ENCODE measurements around the gene EYS.

EYS gene

DNA sequence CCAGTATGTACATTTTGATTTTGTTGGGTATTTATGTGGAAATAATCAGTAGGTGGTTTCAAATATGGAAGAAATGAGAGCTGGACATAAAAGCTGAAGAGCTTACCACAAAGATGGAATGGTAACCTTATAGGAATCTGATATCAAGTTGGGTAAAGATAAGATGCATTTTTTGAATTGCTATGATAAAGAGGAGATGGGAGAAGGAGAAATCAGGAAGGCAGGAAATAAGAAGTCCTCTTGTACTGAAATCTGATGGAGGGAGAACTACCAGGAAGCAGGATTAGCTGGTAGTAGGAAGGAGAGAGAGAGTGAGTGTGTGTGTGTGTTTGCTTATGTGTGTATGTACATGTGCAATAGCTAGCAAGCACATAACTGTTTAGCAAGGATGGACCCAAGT is 1603.0 kb downstream of the EYS start:
- TF ChIP-seq, protein P1, sequence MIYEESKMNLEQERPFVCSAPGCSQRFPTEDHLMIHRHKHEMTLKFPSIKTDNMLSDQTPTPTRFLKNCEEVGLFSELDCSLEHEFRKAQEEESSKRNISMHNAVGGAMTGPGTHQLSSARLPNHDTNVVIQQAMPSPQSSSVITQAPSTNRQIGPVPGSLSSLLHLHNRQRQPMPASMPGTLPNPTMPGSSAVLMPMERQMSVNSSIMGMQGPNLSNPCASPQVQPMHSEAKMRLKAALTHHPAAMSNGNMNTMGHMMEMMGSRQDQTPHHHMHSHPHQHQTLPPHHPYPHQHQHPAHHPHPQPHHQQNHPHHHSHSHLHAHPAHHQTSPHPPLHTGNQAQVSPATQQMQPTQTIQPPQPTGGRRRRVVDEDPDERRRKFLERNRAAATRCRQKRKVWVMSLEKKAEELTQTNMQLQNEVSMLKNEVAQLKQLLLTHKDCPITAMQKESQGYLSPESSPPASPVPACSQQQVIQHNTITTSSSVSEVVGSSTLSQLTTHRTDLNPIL (CRISPR knock-in tag; IDR thresholded peaks at IDR 0.05; ENCODE audit: low read depth), result no peak
- TF ChIP-seq ZFP3 (CRISPR knock-in tag; IDR thresholded peaks at IDR 0.05), result no peak
- TF ChIP-seq ESRRG (CRISPR knock-in tag; IDR thresholded peaks at IDR 0.05), result no peak
- TF ChIP-seq PPARA (CRISPR knock-in tag; IDR thresholded peaks at IDR 0.05; ENCODE audit: borderline replicate concordance), result no peak
- TF ChIP-seq, protein P2, sequence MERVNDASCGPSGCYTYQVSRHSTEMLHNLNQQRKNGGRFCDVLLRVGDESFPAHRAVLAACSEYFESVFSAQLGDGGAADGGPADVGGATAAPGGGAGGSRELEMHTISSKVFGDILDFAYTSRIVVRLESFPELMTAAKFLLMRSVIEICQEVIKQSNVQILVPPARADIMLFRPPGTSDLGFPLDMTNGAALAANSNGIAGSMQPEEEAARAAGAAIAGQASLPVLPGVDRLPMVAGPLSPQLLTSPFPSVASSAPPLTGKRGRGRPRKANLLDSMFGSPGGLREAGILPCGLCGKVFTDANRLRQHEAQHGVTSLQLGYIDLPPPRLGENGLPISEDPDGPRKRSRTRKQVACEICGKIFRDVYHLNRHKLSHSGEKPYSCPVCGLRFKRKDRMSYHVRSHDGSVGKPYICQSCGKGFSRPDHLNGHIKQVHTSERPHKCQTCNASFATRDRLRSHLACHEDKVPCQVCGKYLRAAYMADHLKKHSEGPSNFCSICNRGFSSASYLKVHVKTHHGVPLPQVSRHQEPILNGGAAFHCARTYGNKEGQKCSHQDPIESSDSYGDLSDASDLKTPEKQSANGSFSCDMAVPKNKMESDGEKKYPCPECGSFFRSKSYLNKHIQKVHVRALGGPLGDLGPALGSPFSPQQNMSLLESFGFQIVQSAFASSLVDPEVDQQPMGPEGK (CRISPR knock-in tag; IDR thresholded peaks at IDR 0.05; ENCODE audit: borderline replicate concordance), result no peak
- no peak for TF ChIP-seq SNAI2 (CRISPR knock-in tag; IDR thresholded peaks at IDR 0.05)
- TF ChIP-seq, protein P3, sequence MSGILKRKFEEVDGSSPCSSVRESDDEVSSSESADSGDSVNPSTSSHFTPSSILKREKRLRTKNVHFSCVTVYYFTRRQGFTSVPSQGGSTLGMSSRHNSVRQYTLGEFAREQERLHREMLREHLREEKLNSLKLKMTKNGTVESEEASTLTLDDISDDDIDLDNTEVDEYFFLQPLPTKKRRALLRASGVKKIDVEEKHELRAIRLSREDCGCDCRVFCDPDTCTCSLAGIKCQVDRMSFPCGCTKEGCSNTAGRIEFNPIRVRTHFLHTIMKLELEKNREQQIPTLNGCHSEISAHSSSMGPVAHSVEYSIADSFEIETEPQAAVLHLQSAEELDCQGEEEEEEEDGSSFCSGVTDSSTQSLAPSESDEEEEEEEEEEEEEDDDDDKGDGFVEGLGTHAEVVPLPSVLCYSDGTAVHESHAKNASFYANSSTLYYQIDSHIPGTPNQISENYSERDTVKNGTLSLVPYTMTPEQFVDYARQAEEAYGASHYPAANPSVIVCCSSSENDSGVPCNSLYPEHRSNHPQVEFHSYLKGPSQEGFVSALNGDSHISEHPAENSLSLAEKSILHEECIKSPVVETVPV (CRISPR knock-in tag; IDR thresholded peaks at IDR 0.05), result no peak
- no peak for TF ChIP-seq TSHZ2 (CRISPR knock-in tag; IDR thresholded peaks at IDR 0.05)
- TF ChIP-seq, protein P4, sequence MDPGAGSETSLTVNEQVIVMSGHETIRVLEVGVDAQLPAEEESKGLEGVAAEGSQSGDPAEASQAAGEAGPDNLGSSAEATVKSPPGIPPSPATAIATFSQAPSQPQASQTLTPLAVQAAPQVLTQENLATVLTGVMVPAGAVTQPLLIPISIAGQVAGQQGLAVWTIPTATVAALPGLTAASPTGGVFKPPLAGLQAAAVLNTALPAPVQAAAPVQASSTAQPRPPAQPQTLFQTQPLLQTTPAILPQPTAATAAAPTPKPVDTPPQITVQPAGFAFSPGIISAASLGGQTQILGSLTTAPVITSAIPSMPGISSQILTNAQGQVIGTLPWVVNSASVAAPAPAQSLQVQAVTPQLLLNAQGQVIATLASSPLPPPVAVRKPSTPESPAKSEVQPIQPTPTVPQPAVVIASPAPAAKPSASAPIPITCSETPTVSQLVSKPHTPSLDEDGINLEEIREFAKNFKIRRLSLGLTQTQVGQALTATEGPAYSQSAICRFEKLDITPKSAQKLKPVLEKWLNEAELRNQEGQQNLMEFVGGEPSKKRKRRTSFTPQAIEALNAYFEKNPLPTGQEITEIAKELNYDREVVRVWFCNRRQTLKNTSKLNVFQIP (CRISPR knock-in tag; IDR thresholded peaks at IDR 0.05; ENCODE audit: borderline replicate concordance, low read depth), result no peak
- no peak for ATAC-seq

DNA sequence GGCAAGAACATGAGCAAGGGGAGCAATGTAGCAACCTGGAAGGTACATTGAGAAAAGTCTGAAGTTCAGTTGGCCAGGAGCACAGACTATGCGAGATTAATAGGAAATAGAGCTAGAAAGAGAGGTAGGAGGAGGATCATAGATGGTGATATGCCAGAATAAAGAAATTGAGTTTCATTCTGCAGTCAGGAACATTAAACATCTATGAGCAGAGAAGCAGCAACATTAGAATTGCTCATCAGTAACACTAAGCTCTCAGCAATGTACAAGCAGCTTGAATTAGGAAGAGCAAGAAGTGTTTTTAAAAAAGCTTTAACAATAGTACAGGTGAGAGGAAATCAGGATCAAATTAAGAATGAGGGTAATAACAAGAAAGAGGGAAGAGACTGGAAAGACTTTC is 1603.5 kb downstream of the EYS start:
- ATAC-seq, result no peak
- TF ChIP-seq ZNF565 (CRISPR knock-in tag; conservative IDR thresholded peaks at IDR 0.05; ENCODE audit: low read depth) (no peak), CSDC2 (CRISPR knock-in tag; IDR thresholded peaks at IDR 0.05) (no peak), ESRRG (CRISPR knock-in tag; IDR thresholded peaks at IDR 0.05) (no peak), OSR1 (CRISPR knock-in tag; IDR thresholded peaks at IDR 0.05) (no peak), GLIS3 (CRISPR knock-in tag; IDR thresholded peaks at IDR 0.05) (no peak), ZNF70 (CRISPR knock-in tag; IDR thresholded peaks at IDR 0.05) (no peak), ARNTL (CRISPR knock-in tag; IDR thresholded peaks at IDR 0.05; ENCODE audit: borderline replicate concordance, low read depth) (no peak), ISL1 (CRISPR knock-in tag; IDR thresholded peaks at IDR 0.05) (no peak), BACH2 (CRISPR knock-in tag; IDR thresholded peaks at IDR 0.05; ENCODE audit: borderline replicate concordance) (no peak)
- TF ChIP-seq, protein P2 (CRISPR knock-in tag; IDR thresholded peaks at IDR 0.05; ENCODE audit: borderline replicate concordance), result no peak

DNA sequence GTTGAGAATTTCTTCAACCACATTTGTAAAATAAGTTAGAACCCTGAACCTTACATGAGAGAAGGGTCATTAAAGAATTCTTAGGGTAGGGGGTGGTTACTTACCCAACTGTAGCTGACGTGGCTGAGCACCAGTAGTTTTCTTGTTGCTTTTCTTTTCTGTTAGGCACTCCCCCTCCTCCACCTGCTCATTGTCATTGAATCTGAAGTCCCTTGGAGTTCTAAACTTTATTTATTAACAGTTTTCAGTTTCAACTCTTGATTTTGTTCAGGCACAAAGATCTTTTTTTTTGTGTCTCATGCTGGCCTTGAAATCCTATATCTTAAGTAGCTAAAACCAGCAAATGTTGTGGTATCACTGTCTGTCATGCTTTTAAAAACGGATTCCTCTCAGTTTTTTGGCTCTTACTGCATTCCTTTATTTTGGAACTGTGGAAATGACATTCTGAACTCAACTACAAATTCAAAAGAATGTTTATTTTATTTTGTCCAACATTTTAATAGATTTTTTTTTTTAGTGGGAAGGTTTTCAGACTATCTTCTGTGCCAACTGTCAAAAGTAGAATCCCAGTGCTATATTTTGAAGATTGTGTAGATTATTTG is 1606.2 kb downstream of the EYS start:
- ATAC-seq, result no peak
- TF ChIP-seq BACH2 (CRISPR knock-in tag; IDR thresholded peaks at IDR 0.05; ENCODE audit: borderline replicate concordance), result no peak
- TF ChIP-seq, protein P2 (CRISPR knock-in tag; IDR thresholded peaks at IDR 0.05; ENCODE audit: borderline replicate concordance), result no peak
- no peak for TF ChIP-seq PPARA (CRISPR knock-in tag; IDR thresholded peaks at IDR 0.05; ENCODE audit: borderline replicate concordance)
- TF ChIP-seq GLIS3 (CRISPR knock-in tag; IDR thresholded peaks at IDR 0.05), result no peak
- no peak for TF ChIP-seq ZNF70 (CRISPR knock-in tag; IDR thresholded peaks at IDR 0.05)
- TF ChIP-seq, protein P1 (CRISPR knock-in tag; IDR thresholded peaks at IDR 0.05; ENCODE audit: low read depth), result no peak
- TF ChIP-seq, protein P4 (CRISPR knock-in tag; IDR thresholded peaks at IDR 0.05; ENCODE audit: borderline replicate concordance, low read depth), result no peak
- no peak for TF ChIP-seq SNAI2 (CRISPR knock-in tag; IDR thresholded peaks at IDR 0.05)
- TF ChIP-seq ISL1 (CRISPR knock-in tag; IDR thresholded peaks at IDR 0.05), result no peak
- TF ChIP-seq ZNF565 (CRISPR knock-in tag; conservative IDR thresholded peaks at IDR 0.05; ENCODE audit: low read depth), result no peak

Data from SK-N-SH treated with all-trans-retinoic acid at 6 μM for 48 hours (cell line).